ENCODE measurements around the gene TRIM33. TPM values are rescaled to one million over a fixed set of nuclear protein-coding genes. Genes with fewer than 3 reads are reported as not detected.

Gene TRIM33
- total and polyA plus RNA-seq, 2 of the 13 experiments (the other 11 are each of a cell fraction or from before 2014, with no cell fraction given), result 35.5 to 42.2 TPM

DNA sequence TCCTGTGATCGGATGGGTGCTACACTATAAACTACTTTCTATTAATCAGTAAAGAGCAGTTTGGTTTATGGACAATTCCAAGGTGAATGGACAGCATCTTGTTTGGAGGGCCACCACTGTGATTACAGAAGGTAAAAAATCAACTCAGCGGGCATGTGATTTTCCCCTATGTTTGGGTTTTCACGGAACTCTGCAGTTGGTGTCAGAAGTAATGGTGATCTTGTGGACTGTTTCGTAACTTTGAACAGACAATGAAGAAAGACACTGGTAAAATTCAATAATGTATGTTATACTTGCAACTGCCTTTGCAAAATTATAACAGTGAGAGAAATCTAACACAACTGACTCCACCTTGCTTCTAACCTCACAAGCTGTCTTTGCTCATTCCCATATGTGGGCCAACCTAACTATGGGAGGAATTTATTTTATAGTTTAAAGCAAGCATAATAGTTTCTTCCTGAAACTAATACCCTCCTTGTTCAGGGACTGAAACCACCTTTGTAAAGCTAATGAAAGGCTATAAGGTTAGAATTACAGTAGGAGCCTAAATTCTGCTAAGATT lies 53.2 kb downstream of the TRIM33 start (continued):
- TF ChIP-seq, protein P1, sequence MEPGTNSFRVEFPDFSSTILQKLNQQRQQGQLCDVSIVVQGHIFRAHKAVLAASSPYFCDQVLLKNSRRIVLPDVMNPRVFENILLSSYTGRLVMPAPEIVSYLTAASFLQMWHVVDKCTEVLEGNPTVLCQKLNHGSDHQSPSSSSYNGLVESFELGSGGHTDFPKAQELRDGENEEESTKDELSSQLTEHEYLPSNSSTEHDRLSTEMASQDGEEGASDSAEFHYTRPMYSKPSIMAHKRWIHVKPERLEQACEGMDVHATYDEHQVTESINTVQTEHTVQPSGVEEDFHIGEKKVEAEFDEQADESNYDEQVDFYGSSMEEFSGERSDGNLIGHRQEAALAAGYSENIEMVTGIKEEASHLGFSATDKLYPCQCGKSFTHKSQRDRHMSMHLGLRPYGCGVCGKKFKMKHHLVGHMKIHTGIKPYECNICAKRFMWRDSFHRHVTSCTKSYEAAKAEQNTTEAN (CRISPR knock-in tag; conservative IDR thresholded peaks at IDR 0.05), result no peak
- TF ChIP-seq, protein P2, sequence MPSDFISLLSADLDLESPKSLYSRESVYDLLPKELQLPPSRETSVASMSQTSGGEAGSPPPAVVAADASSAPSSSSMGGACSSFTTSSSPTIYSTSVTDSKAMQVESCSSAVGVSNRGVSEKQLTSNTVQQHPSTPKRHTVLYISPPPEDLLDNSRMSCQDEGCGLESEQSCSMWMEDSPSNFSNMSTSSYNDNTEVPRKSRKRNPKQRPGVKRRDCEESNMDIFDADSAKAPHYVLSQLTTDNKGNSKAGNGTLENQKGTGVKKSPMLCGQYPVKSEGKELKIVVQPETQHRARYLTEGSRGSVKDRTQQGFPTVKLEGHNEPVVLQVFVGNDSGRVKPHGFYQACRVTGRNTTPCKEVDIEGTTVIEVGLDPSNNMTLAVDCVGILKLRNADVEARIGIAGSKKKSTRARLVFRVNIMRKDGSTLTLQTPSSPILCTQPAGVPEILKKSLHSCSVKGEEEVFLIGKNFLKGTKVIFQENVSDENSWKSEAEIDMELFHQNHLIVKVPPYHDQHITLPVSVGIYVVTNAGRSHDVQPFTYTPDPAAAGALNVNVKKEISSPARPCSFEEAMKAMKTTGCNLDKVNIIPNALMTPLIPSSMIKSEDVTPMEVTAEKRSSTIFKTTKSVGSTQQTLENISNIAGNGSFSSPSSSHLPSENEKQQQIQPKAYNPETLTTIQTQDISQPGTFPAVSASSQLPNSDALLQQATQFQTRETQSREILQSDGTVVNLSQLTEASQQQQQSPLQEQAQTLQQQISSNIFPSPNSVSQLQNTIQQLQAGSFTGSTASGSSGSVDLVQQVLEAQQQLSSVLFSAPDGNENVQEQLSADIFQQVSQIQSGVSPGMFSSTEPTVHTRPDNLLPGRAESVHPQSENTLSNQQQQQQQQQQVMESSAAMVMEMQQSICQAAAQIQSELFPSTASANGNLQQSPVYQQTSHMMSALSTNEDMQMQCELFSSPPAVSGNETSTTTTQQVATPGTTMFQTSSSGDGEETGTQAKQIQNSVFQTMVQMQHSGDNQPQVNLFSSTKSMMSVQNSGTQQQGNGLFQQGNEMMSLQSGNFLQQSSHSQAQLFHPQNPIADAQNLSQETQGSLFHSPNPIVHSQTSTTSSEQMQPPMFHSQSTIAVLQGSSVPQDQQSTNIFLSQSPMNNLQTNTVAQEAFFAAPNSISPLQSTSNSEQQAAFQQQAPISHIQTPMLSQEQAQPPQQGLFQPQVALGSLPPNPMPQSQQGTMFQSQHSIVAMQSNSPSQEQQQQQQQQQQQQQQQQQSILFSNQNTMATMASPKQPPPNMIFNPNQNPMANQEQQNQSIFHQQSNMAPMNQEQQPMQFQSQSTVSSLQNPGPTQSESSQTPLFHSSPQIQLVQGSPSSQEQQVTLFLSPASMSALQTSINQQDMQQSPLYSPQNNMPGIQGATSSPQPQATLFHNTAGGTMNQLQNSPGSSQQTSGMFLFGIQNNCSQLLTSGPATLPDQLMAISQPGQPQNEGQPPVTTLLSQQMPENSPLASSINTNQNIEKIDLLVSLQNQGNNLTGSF (CRISPR knock-in tag; IDR thresholded peaks at IDR 0.05), result no peak
- peak; percentile 34; the same call in 1 of the 2 replicates for TF ChIP-seq ZNF12 (CRISPR knock-in tag; IDR thresholded peaks at IDR 0.05)
- TF ChIP-seq SIN3B (IDR thresholded peaks at IDR 0.05; ENCODE audit: low read length), result no peak
- TF ChIP-seq ZBTB21 (CRISPR knock-in tag; IDR thresholded peaks at IDR 0.05), result no peak
- no peak for TF ChIP-seq ZNF577 (CRISPR knock-in tag; IDR thresholded peaks at IDR 0.05; ENCODE audit: borderline replicate concordance, low read depth)
- no peak for TF ChIP-seq ZFP82 (CRISPR knock-in tag; IDR thresholded peaks at IDR 0.05; ENCODE audit: borderline replicate concordance)
- TF ChIP-seq AGO2 (optimal IDR thresholded peaks at IDR 0.05; ENCODE audit: low read depth, low read length), result no peak
- TF ChIP-seq ZFP1 (CRISPR knock-in tag; IDR thresholded peaks at IDR 0.05), result no peak
- no peak for TF ChIP-seq E2F2 (CRISPR knock-in tag; IDR thresholded peaks at IDR 0.05; ENCODE audit: borderline replicate concordance)
- TF ChIP-seq FOXA3 (CRISPR knock-in tag; IDR thresholded peaks at IDR 0.05), result peak; percentile 69
- TF ChIP-seq, protein P3, sequence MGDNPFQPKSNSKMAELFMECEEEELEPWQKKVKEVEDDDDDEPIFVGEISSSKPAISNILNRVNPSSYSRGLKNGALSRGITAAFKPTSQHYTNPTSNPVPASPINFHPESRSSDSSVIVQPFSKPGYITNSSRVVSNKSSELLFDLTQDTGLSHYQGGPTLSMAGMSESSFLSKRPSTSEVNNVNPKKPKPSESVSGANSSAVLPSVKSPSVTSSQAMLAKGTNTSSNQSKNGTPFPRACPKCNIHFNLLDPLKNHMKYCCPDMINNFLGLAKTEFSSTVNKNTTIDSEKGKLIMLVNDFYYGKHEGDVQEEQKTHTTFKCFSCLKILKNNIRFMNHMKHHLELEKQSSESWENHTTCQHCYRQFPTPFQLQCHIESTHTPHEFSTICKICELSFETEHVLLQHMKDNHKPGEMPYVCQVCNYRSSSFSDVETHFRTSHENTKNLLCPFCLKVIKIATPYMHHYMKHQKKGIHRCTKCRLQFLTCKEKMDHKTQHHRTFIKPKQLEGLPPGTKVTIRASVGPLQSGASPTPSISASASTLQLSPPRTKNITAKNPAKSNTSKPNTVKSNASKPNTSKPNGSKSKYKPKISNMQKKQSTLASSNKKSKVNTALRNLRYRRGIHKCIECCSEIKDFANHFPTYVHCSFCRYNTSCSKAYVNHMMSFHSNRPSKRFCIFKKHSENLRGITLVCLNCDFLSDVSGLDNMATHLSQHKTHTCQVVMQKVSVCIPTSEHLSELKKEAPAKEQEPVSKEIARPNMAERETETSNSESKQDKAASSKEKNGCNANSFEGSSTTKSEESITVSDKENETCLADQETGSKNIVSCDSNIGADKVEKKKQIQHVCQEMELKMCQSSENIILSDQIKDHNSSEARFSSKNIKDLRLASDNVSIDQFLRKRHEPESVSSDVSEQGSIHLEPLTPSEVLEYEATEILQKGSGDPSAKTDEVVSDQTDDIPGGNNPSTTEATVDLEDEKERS (CRISPR knock-in tag; IDR thresholded peaks at IDR 0.05), result no peak
- TF ChIP-seq ZBTB4 (CRISPR knock-in tag; IDR thresholded peaks at IDR 0.05; ENCODE audit: borderline replicate concordance), result no peak
